GM12801 (cell line): ENCODE data around the gene ZCCHC3.

Experiments used
- TF ChIP-seq, protein P1 (sequence below): IDR thresholded peaks from one replicate; pipeline ENCODE4 v1.5.1; 2011; ENCODE audit warnings: control low read depth; ENCODE audit not compliant: insufficient read length; ENCODE audit errors: extremely low read depth

The ZCCHC3 gene

DNA sequence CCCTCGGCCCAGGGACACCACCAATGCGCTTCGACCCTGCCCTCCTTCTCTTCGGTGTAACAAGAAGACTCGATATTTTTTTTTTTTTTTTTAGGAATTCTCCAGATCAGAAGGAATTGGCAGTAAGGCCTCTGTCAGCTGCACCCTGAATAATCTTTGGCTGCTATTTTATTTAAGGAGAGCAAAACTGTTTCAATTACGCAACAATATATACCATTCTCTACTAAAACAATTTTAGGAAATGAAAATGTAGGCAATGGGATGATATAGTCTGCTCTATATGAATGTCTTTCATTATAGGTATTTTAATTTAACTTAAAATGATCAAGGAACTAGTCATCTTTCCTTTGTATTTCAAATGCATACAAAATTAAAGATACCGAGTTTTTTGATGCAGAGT is 13.3 kb downstream of the ZCCHC3 start:
- TF ChIP-seq, protein P1, sequence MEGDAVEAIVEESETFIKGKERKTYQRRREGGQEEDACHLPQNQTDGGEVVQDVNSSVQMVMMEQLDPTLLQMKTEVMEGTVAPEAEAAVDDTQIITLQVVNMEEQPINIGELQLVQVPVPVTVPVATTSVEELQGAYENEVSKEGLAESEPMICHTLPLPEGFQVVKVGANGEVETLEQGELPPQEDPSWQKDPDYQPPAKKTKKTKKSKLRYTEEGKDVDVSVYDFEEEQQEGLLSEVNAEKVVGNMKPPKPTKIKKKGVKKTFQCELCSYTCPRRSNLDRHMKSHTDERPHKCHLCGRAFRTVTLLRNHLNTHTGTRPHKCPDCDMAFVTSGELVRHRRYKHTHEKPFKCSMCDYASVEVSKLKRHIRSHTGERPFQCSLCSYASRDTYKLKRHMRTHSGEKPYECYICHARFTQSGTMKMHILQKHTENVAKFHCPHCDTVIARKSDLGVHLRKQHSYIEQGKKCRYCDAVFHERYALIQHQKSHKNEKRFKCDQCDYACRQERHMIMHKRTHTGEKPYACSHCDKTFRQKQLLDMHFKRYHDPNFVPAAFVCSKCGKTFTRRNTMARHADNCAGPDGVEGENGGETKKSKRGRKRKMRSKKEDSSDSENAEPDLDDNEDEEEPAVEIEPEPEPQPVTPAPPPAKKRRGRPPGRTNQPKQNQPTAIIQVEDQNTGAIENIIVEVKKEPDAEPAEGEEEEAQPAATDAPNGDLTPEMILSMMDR = no peak

DNA sequence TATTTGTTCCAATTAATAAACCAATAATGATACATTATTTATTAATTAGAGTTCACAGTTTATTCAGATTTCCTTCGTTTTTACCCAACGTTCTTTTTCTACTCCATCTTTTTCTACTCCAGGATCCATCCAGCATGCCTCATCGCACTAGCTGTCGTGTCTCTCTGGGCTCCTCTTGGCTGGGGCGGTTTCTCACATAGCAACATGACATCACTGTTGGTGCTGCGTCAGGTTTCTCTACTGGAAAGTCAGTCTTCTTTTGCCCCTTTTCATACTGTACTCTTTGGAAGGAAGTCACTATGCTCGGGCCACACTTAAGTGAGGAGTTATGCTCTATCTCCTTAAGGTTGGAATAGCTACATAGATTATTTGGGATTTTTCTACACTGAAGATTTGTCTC is 14.2 kb downstream of the ZCCHC3 start:
- TF ChIP-seq, protein P1 = no peak

DNA sequence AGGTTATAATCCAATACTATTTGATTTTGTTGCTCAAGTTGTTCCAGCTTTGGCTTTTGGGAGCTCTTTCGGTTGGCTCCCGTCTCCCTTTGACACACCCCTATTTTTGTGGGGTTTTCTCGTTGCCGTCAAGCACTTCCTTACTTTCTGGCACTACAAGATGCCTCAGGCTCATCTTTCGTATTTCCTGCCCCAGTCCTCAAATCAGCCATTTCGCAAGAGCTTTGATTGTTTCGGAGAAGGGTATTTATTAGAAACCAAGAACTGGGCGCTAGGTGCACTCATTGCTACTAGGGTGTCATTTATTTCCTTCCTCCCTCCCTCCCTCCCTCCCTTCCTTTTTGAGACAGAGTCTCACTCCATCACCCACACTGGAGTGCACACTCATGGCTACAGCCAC is 14.7 kb downstream of the ZCCHC3 start:
- TF ChIP-seq, protein P1 = no peak

DNA sequence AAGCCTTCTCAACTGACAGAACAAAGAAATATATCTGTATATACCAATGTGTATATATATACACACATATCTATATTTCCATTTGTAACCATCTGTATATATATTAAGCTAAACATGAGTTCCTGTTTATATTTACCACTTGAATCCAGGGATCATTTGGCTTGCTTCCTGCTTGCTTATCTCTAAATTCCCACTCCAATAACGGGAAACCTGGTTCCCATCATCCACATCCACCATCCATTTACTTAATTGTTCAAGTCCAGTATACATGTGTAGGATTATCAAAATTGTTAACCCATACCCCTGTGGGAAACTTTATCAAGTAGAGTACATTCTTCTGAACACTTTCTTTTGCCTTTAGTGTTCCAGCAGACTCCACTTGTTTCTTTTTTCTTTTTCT is 15.5 kb downstream of the ZCCHC3 start:
- TF ChIP-seq, protein P1 = no peak

DNA sequence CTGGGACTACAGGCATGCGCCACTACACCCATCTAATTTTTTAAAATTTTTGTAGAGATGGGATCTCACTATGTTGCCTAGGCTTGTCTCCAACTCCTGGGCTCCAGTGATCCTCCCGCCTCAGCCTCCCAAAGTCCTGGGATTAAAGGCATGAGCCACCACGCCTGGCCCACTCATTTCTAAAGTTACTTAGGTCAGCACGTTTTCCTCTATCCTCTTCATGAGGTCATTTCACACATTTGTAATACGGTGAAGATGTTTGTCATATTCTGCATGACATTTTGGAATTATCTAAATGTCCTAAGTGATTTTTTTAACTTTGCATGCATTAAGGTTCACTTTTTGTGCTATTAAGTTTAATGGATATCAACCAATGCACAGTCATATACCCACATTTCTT is 16.0 kb downstream of the ZCCHC3 start:
- TF ChIP-seq, protein P1 = no peak

DNA sequence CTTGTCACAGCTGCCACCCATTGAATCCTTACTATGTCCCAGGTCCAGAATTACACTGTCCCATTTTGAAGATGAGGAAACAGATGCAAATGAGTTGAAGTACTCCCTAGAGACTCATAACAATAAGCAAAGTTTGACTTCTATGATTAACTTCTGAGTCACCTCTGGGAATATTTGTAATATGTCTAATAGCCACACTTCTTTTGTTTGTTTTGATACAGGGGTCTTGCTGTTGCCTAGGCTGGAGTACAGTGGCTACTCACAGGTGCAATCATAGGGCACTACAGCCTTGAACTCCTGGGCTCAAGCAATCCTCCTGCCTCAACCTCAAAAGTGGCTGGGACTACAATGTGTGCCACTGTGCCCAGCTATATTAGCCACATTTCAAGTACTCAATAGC is 16.6 kb downstream of the ZCCHC3 start:
- TF ChIP-seq, protein P1 = no peak

DNA sequence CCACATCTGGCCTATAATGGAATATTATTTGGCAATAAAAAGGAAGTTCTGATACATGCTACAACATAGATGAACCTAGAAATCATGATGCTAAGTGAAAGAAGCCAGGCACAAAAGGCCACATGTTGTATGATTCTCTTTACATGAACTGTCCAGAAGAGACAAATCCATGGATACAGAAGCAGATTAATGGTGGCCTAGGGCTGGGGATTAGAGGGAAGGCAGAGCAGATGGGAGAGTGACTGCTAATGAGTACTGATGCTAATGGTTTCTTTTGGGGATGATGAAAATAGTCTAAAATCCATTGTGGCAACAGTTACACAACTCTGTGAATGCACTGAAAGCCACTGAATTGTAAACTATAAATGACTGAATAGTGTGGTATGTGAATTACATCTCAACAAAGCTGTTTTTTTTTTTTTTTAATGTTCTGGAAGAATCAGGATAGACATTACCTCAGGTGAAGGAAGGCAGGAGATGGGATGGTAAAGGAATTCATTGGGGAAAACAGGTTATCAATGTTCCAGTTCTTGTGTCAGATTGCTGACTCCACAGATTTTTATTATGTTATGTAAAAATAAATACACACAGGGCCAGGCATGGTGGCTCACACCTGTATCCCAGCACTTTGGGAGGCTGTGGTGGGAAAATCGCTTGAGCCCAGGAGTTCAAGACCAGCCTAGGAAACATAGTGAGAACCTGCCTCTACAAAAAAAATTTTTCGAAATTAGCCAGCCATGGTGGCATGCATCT is 19.1 kb downstream of the ZCCHC3 start:
- TF ChIP-seq, protein P1 = no peak
